Erythroblast (primary cell): ENCODE measurements around the gene TTF2.

Experiments
- GATA1 ChIP-seq: IDR thresholded peaks from 2 replicates; pipeline ENCODE4 v1.6.1; 2011; ENCODE audit warnings: low read depth, mild to moderate bottlenecking, control low read depth, low read length, moderate library complexity
- POLR2A ChIP-seq: IDR thresholded peaks from 2 replicates; pipeline ENCODE4 v1.6.1; 2011; ENCODE audit warnings: mild to moderate bottlenecking, low read length

GRCh38 chr1:117020526-117021156 lies 39.5 kb upstream of the TTF2 start:
- TF ChIP-seq POLR2A = no peak
- no peak for TF ChIP-seq GATA1
